Stimulated activated CD4-positive, alpha-beta T cell treated with anti-CD3 and anti-CD28 coated beads, TNF-alpha, amount 100 ng/mL, for 24 hours (primary cell): ENCODE data around the gene TRMT2A.

Experiments
- DNase-seq, 3 experiments: peaks; one replicate each; pipeline ENCODE4 v3.0.0-alpha.2; 2020; ENCODE audit warnings: low read depth in 3 of 3

The TRMT2A gene

GRCh38 chr22:20118300-20119020 is 1.4 kb upstream of the TRMT2A start:
- DNase-seq = no peak

DNA sequence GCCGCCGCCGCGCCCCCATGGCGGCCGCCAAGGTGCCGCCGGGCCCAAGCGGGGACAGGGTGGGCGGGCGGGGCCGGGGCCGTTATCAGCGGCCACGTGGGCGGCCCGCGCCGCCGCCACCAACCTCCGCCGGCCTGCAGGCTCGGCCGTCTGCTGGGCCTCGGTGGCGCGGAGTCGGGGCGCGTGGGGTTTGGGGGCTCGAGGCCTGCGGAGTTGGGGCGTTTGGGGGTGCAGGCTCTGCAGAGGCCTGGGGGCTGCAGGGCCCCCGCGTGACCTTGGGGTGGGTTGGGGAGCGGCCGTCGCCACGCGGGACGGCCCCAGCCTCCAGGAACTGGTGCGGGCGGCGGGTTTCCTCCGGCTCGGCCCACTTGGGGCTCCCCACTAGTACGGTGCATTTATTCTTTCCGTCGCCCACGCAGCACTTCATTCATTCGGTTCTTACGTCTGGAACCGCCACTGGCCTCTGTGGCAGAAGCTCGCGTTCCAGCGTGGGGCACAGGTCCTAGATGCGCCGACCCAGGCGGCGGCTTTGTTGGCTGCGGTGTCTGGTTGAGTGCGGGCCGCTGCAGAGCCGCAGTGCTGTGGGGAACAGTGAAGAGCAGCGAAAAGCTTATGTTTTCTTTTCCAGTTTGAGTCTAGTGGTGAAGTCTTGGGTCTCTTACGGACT is 740 bp upstream of the TRMT2A start:
- peak; percentile 58 to 85 (median 67) for DNase-seq

- DNase-seq = no peak
Measured at GRCh38 chr22:20116376-20116950, 563 bp downstream of the TRMT2A start.

DNA sequence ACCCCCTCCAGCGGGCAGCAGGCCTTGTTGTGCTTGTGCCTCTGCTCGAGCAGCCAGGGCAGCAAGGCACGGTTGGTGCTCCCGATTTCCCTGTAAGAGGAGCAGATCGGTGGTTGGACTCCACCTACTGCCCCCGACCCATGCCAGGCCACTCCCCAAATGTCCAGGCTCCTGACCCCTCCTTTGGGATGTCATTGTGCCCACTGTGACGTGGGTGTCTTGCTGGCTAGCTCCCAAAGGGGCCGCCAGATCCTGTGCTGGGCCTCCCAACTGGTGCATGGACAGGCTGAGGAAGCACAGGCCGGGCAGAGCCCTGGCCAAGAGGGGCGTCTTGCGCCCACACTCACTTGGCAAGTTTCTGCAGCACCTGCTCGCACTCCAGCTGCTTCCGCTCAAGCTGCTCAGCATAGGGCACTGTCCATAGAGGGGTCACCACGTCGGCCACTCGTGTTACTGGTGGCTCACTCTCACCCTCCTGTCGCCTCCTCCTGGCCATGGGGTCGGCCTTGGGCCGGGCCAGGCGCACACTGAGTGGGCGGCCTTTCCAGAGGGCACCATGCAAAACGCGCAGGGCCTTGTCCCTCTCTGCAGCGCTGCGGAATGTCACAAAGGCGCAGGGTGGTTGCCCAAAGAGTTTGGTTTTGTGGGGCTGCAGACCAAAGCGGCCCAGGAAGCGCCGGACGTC is 1.2 kb downstream of the TRMT2A start, which contains the start of gene RANBP1:
Gene RANBP1, plus strand, starts transcription at position 414 of the 685 bp plus-strand sequence. Its CDS starts 81 bp downstream, at position 495.
- no peak for DNase-seq

- no peak for DNase-seq
Measured at GRCh38 chr22:20114506-20115475, 2.2 kb downstream of the TRMT2A start.

GRCh38 chr22:20113551-20114310 is 3.3 kb downstream of the TRMT2A start:
- DNase-seq = no peak

DNA sequence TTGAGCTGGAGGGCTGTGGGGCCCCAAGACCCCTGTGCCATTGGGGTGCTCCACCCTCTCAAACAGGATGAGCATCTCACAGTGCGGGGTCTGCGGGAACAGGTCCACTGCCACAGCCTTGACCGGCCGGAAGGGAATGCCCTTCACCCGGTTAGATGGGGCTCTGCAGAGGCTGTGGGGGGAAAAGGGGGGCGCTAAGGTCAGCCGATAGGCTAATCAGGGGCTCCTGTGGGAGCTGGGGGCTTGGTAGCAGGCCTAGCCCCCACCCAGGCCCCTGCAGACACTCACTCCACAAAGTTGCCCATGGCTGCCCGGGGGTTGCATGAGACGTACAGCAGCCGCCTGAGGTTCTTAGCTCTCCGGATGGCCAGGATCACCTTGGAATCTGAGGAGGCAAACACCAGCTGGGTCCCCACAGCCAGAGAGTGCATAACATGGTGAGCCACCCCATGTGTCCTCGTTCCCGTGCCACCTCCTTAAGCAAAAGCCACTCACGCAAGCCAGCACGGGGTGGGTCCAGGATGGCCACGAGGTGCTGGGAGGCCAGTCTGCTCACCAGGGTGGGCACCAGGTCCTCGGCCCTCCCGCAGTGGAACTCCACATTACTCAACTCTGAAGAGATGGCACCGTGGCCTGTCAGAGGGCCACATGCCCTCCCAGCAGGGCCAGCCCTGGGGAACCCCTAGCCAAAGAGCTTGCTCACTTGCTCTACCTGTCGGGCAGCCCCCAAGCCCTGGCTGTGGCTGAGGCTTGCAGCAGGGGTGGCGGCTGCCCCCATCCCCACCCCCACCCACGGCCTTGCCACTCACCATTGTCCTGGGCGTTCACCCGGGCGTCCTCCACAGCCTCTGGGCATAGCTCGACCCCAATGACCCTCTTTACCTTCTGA is 4.2 kb downstream of the TRMT2A start:
- no peak for DNase-seq

GRCh38 chr22:20111689-20112622 is 5.1 kb downstream of the TRMT2A start:
- no peak for DNase-seq

DNA sequence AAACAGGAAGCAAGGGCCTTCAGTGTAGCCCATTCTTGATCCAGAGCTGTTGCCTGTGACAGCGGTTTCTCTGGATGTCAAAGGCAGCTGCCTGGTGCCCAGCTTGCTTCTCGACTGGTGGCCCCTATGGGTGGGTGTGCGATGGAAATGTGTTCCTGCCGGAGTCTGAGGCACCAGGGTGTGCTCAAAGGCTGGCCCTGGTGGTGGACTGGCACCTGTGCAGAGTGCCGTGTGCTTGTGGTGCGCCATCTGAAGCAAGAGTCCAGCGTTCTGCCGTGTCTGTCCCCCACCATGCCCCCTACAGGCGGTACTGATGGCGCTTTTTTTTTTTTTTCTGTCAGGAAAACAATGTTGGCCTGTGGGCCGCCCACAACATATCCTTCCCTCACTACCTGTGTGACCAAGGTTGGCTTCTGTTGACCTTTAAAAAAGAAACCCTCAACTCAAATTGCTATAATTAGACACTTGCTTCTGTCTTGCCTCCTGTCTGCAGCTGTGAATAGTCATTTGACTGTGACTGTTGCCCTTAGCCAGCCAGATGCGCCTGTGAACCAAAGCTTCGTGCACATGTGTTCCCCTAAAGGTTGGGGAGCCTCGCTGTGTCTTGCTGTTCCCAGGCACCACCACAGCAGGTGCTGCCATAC is 5.9 kb downstream of the TRMT2A start:
- no peak for DNase-seq

GRCh38 chr22:20110359-20110985 is 6.6 kb downstream of the TRMT2A start:
- no peak for DNase-seq

GRCh38 chr22:20109411-20110358 is 7.3 kb downstream of the TRMT2A start:
- DNase-seq = no peak

GRCh38 chr22:20108757-20109230 is 8.2 kb downstream of the TRMT2A start:
- DNase-seq = no peak

DNA sequence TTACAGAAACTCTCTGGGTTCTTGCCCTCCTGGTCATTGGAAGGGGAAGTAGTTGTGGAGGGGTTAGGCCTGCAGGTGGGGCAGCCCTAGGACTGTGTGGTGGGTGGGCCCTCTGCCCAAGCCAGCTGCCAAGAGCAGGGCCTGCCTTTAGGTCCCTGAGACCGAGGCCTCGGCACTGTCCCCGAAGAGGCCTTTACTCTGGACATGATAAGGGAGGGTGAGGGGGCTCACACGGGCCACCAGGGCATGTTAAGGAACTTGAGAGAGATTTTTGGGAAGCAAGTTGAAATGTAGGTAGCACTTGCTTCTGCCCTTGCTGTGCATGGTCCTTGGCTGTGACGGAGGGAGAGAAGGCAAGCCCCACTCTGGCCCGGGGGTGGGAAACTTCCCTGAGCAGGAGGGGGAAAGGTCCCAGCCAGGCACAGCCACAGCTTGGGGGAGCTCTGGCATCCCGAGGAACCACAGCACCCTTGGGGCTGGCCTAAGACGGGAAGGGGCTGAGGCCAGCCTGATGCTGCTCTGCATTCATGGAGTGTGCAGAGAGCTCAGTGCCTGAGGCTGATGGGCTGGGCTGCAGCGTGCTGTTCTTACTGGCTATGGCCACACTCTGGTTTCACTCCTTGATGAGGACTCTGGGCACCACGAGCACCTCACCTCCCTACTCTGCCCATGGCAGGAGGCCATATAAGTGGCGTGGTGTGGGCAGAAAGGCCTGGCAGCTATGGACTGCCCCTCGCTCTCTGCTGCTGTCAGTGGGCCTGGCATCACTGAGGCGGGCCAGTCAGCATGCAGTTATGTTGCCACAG is 8.9 kb downstream of the TRMT2A start:
- no peak for DNase-seq

DNA sequence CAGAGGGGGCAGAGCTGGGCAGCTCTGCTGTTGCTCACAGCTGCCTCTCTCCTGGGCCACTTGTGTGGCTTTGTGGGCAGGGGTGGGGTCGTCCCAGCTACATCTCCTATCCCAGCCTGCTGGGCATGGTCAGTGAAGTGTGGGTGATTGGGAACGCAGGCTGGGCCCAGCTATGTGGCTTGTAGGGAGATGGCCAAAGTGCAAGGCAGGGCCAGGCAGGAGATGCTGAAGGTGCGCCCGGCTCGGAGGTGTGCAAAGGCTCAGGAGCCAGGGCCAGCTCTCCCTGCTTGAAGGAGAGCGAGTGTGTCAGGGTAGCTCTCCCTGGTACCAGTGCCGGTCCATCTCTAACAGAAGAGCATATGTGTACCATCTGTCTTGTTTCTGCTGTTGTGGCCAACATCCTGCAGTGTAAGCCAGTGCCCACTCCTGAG is 9.5 kb downstream of the TRMT2A start:
- no peak for DNase-seq

DNA sequence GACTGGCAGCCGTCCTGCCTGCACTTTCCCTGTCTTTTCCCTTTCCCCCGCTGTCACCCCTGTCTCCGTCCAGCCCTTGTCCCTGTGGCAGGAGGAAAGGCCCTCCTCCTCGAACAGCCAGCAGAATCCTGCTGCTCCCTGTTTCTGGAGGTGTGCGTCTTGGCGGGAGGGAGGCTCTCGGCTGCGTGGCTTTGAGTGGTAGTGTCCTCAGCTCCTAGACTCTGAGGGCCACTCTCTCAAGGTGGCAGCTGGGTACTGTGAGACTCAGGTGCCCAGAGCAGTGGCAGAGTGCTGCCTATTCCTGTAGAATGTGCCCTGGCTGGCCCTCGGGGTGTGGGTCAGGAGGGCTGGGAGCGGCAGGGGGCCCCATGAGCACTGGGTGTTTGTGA is 10.2 kb downstream of the TRMT2A start:
- no peak for DNase-seq
